ENCODE data around the gene MYOG. TPM values are rescaled to one million over a fixed set of nuclear protein-coding genes. Genes with fewer than 3 reads are reported as not detected.

The MYOG gene
- total RNA-seq, 3 donors from 2014 or later (not counting 1 experiment from before 2014, with no cell fraction given): not detected

GRCh38 chr1:203103216-203103615, 17.4 kb upstream of the MYOG start:
- Mint-ChIP-seq H3K9me3 (no peaks in the 10 kb centered on the region), H3K36me3 (peaks cover 7% of the 10 kb centered on the region), H3K27me3 (ENCODE audit: low read depth in 2 of 2) (peaks cover 18 to 36% of the 10 kb centered on the region in 2 donors), H3K4me3 (no peak overlapping the region), H3K4me1 (no peaks in the 10 kb centered on the region), H3K27ac (no peak overlapping the region)
- no peak overlapping the region for H3K27ac ChIP-seq (ENCODE audit: low read length)
- H3K4me3 ChIP-seq (ENCODE audit: low read length): no peak overlapping the region
- DNase-seq: no peak
- H3K4me1 ChIP-seq (ENCODE audit: control insufficient read depth, insufficient read depth, low read length): no peaks in the 10 kb centered on the region
- H3K36me3 ChIP-seq (ENCODE audit: control insufficient read depth, insufficient read depth, low read length): no peaks in the 10 kb centered on the region
- no peak for TF ChIP-seq CTCF (IDR thresholded peaks at IDR 0.05)
- no peak for ATAC-seq
- H3K9me3 ChIP-seq (ENCODE audit: control insufficient read depth, insufficient read depth, low read length): no peaks in the 10 kb centered on the region
- peaks cover 3% of the 10 kb centered on the region for H3K27me3 ChIP-seq (ENCODE audit: control insufficient read depth, insufficient read depth, low read length)
- intact Hi-C loops (cut with micrococcal nuclease): no loop called here
- WGBS (ENCODE audit: insufficient coverage): 74% methylated on average over 4 of the region's 4 CpGs

GRCh38 chr1:203101813-203102634, 16.2 kb upstream of the MYOG start:
- no peak for TF ChIP-seq CTCF (IDR thresholded peaks at IDR 0.05)
- no peaks in the 10 kb centered on the region for H3K36me3 ChIP-seq (ENCODE audit: control insufficient read depth, insufficient read depth, low read length)
- Mint-ChIP-seq H3K9me3 (no peaks in the 10 kb centered on the region), H3K4me1 (no peaks in the 10 kb centered on the region), H3K27me3 (ENCODE audit: low read depth in 2 of 2) (peaks cover 12 to 31% of the 10 kb centered on the region in 2 donors), H3K36me3 (peaks cover 7% of the 10 kb centered on the region), H3K27ac (no peak overlapping the region), H3K4me3 (no peak overlapping the region)
- H3K4me3 ChIP-seq (ENCODE audit: low read length): no peak overlapping the region
- no peak for ATAC-seq
- no peaks in the 10 kb centered on the region for H3K9me3 ChIP-seq (ENCODE audit: control insufficient read depth, insufficient read depth, low read length)
- no peak overlapping the region for H3K27ac ChIP-seq (ENCODE audit: low read length)
- peaks cover 3% of the 10 kb centered on the region for H3K27me3 ChIP-seq (ENCODE audit: control insufficient read depth, insufficient read depth, low read length)
- no peak for DNase-seq
- 81% methylated on average over 6 of the region's 6 CpGs for WGBS (ENCODE audit: insufficient coverage)
- intact Hi-C loops (cut with micrococcal nuclease): no loop called here
- H3K4me1 ChIP-seq (ENCODE audit: control insufficient read depth, insufficient read depth, low read length): no peaks in the 10 kb centered on the region

GRCh38 chr1:203100516-203100869, 14.7 kb upstream of the MYOG start:
- Mint-ChIP-seq H3K27me3 (ENCODE audit: low read depth in 2 of 2) (peaks cover 13 to 32% of the 10 kb centered on the region in 2 donors), H3K4me3 (no peak overlapping the region), H3K27ac (no peak overlapping the region), H3K4me1 (no peaks in the 10 kb centered on the region), H3K36me3 (peaks cover 7% of the 10 kb centered on the region), H3K9me3 (peaks cover 0 to 2% of the 10 kb centered on the region in 2 donors)
- H3K4me3 ChIP-seq (ENCODE audit: low read length): no peak overlapping the region
- no peak for DNase-seq
- intact Hi-C loops (cut with micrococcal nuclease): no loop called here
- H3K9me3 ChIP-seq (ENCODE audit: control insufficient read depth, insufficient read depth, low read length): no peaks in the 10 kb centered on the region
- TF ChIP-seq CTCF (IDR thresholded peaks at IDR 0.05): no peak
- no peak overlapping the region for H3K27ac ChIP-seq (ENCODE audit: low read length)
- H3K4me1 ChIP-seq (ENCODE audit: control insufficient read depth, insufficient read depth, low read length): no peaks in the 10 kb centered on the region
- H3K36me3 ChIP-seq (ENCODE audit: control insufficient read depth, insufficient read depth, low read length): no peaks in the 10 kb centered on the region
- H3K27me3 ChIP-seq (ENCODE audit: control insufficient read depth, insufficient read depth, low read length): no peaks in the 10 kb centered on the region
- ATAC-seq: no peak

Data from natural killer cell (primary cell).